WERI-Rb-1 (cell line): Measurements from ENCODE around the gene IRF1.

ENCODE experiments used
- DNase-seq: peaks from one replicate; pipeline ENCODE4 v3.0.0-alpha.2; 2020
- H3K27ac ChIP-seq: fragments of 250-450 bp; sonication (Bioruptor Pico); 2 replicates; pipeline ENCODE4 v1.5.1; 2020; ENCODE audit warnings: mild to moderate bottlenecking, moderate library complexity
- H3K27me3 ChIP-seq: fragments of 250-450 bp; sonication (Bioruptor Pico); 2 replicates; pipeline ENCODE4 v1.5.1; 2021; ENCODE audit warnings: mild to moderate bottlenecking, low read depth, moderate library complexity; ENCODE audit not compliant: insufficient read depth, severe bottlenecking
- H3K36me3 ChIP-seq: fragments of 250-450 bp; sonication (Bioruptor Pico); 2 replicates; pipeline ENCODE4 v1.5.1; 2020; ENCODE audit warnings: mild to moderate bottlenecking, moderate library complexity
- H3K4me3 ChIP-seq: 2 replicates; pipeline ENCODE4 v1.5.1; 2011; ENCODE audit warnings: low read depth, mild to moderate bottlenecking, control low read depth, low read length
- H3K9me3 ChIP-seq: fragments of 250-450 bp; sonication (Bioruptor Pico); 2 replicates; pipeline ENCODE4 v1.5.1; 2021; ENCODE audit warnings: mild to moderate bottlenecking, moderate library complexity; ENCODE audit not compliant: severe bottlenecking
- CTCF ChIP-seq: IDR thresholded peaks from 2 replicates; pipeline ENCODE4 v1.5.1; 2011; ENCODE audit warnings: low read depth, mild to moderate bottlenecking, control low read depth, inconsistent platforms, low read length

Gene IRF1

GRCh38 chr5:132498686-132499271 is 8.2 kb upstream of the IRF1 start:
- no peak for DNase-seq
- no peak overlapping the region for H3K4me3 ChIP-seq
- no peak for TF ChIP-seq CTCF
- no peaks in the 10 kb centered on the region for H3K27me3 ChIP-seq
- no peaks in the 10 kb centered on the region for H3K36me3 ChIP-seq
- no peaks in the 10 kb centered on the region for H3K9me3 ChIP-seq
- H3K27ac ChIP-seq = no peak overlapping the region

GRCh38 chr5:132498152-132498551 is 7.6 kb upstream of the IRF1 start:
- no peak for DNase-seq
- TF ChIP-seq CTCF = no peak
- no peaks in the 10 kb centered on the region for H3K27me3 ChIP-seq
- no peaks in the 10 kb centered on the region for H3K36me3 ChIP-seq
- no peak overlapping the region for H3K4me3 ChIP-seq
- no peaks in the 10 kb centered on the region for H3K9me3 ChIP-seq
- H3K27ac ChIP-seq = no peak overlapping the region

- Histone ChIP-seq H3K27me3 (no peaks in the 10 kb centered on the region), H3K27ac (no peak overlapping the region), H3K36me3 (no peaks in the 10 kb centered on the region), H3K9me3 (no peaks in the 10 kb centered on the region), H3K4me3 (no peak overlapping the region)
- no peak for DNase-seq
- no peak for TF ChIP-seq CTCF
Measured at GRCh38 chr5:132497488-132497997, 7.0 kb upstream of the IRF1 start.

GRCh38 chr5:132496631-132497487 is 6.3 kb upstream of the IRF1 start:
- Histone ChIP-seq H3K27me3 (no peaks in the 10 kb centered on the region), H3K4me3 (no peak overlapping the region), H3K9me3 (no peaks in the 10 kb centered on the region), H3K36me3 (no peaks in the 10 kb centered on the region), H3K27ac (no peak overlapping the region)
- TF ChIP-seq CTCF = no peak
- no peak for DNase-seq

GRCh38 chr5:132496191-132496630 is 5.6 kb upstream of the IRF1 start:
- DNase-seq = peak; percentile 80
- no peaks in the 10 kb centered on the region for H3K36me3 ChIP-seq
- peak overlapping the region; percentile 71 for H3K27ac ChIP-seq
- no peak for TF ChIP-seq CTCF
- no peaks in the 10 kb centered on the region for H3K27me3 ChIP-seq
- peak overlapping the region; percentile 57 for H3K4me3 ChIP-seq
- H3K9me3 ChIP-seq = no peaks in the 10 kb centered on the region
